Stimulated activated CD8-positive, alpha-beta memory T cell treated with anti-CD3 and anti-CD28 coated beads, Interleukin-4, amount 100 ng/mL, for 24 hours (primary cell): ENCODE data around the gene SF3B2.
A peak's percentile ranks its signal among the peaks of the same experiment; 100 is the strongest.
"Not testable (repeated sequence)": the region's sequence is repeated elsewhere in the genome, so short reads cannot be mapped to it uniquely, and the experiment has no call there.

ENCODE experiments used
- DNase-seq: peaks from one replicate; pipeline ENCODE4 v3.0.0-alpha.2; 2020; ENCODE audit warnings: low read depth

SF3B2 gene

GRCh38 chr11:66072081-66072480 is 19.9 kb downstream of the SF3B2 start:
- DNase-seq, result no peak

GRCh38 chr11:66072518-66072917 is 20.4 kb downstream of the SF3B2 start:
- no peak for DNase-seq

GRCh38 chr11:66073669-66074068 is 21.5 kb downstream of the SF3B2 start:
- no peak for DNase-seq

GRCh38 chr11:66075273-66075672 is 23.1 kb downstream of the SF3B2 start:
- DNase-seq, result no peak

GRCh38 chr11:66076561-66076960 is 24.4 kb downstream of the SF3B2 start:
- no peak for DNase-seq

- DNase-seq, result no peak
These were observed 25.8 kb downstream of the SF3B2 start for GRCh38 chr11:66077927-66078326.

- DNase-seq, result not testable (repeated sequence)
These were observed 26.8 kb downstream of the SF3B2 start for GRCh38 chr11:66078949-66079348.

GRCh38 chr11:66080055-66080817 is 28.1 kb downstream of the SF3B2 start:
- peak; percentile 48 for DNase-seq

GRCh38 chr11:66081505-66081904 is 29.3 kb downstream of the SF3B2 start:
- DNase-seq, result no peak

GRCh38 chr11:66082946-66083698 is 31.0 kb downstream of the SF3B2 start:
- DNase-seq, result no peak

- DNase-seq, result no peak
These were observed 31.6 kb downstream of the SF3B2 start for GRCh38 chr11:66083767-66084166.

GRCh38 chr11:66084821-66085475 is 32.8 kb downstream of the SF3B2 start:
- DNase-seq, result no peak

GRCh38 chr11:66087148-66087908 is 35.2 kb downstream of the SF3B2 start:
- no peak for DNase-seq

- DNase-seq, result no peak
These were observed 36.9 kb downstream of the SF3B2 start for GRCh38 chr11:66089067-66089466.

GRCh38 chr11:66090288-66090687 is 38.1 kb downstream of the SF3B2 start:
- DNase-seq, result no peak

- DNase-seq, result not testable (repeated sequence)
These were observed 40.0 kb downstream of the SF3B2 start for GRCh38 chr11:66092125-66092524.

- not testable (repeated sequence) for DNase-seq
These were observed 47.6 kb downstream of the SF3B2 start for GRCh38 chr11:66099746-66100145.

GRCh38 chr11:66100272-66101065 is 48.3 kb downstream of the SF3B2 start:
- peak; percentile 39 for DNase-seq

GRCh38 chr11:66101066-66101464 is 48.9 kb downstream of the SF3B2 start:
- DNase-seq, result no peak

- DNase-seq, result no peak
These were observed 52.0 kb downstream of the SF3B2 start for GRCh38 chr11:66104057-66104638.
